Stimulated activated CD8-positive, alpha-beta memory T cell treated with anti-CD3 and anti-CD28 coated beads, Interleukin-4, amount 100 ng/mL, for 4 hours (primary cell): ENCODE results near the gene LRRC4C.

Source experiments
- DNase-seq, 2 donors: peaks; one replicate each; pipeline ENCODE4 v3.0.0-alpha.2; 2020; ENCODE audit warnings: low read depth in 2 of 2, low spot score in 1 of 2

The LRRC4C gene

GRCh38 chr11:41333357-41333756, 126.1 kb downstream of the LRRC4C start:
- no peak for DNase-seq

GRCh38 chr11:41328324-41328723, 131.1 kb downstream of the LRRC4C start:
- DNase-seq, result no peak

GRCh38 chr11:41323446-41323845, 136.0 kb downstream of the LRRC4C start:
- no peak for DNase-seq

- DNase-seq, result no peak
Observed at GRCh38 chr11:41320653-41321052, 138.8 kb downstream of the LRRC4C start.

- no peak for DNase-seq
Observed at GRCh38 chr11:41320238-41320637, 139.2 kb downstream of the LRRC4C start.

GRCh38 chr11:41319434-41319833, 140.0 kb downstream of the LRRC4C start:
- DNase-seq, result no peak

GRCh38 chr11:41316751-41317150, 142.7 kb downstream of the LRRC4C start:
- no peak for DNase-seq

- no peak for DNase-seq
Observed at GRCh38 chr11:41313226-41313625, 146.2 kb downstream of the LRRC4C start.

GRCh38 chr11:41309716-41310115, 149.7 kb downstream of the LRRC4C start:
- DNase-seq, result no peak

- no peak for DNase-seq
Observed at GRCh38 chr11:41309111-41309522, 150.3 kb downstream of the LRRC4C start.

GRCh38 chr11:41308286-41308685, 151.2 kb downstream of the LRRC4C start:
- no peak for DNase-seq

- DNase-seq, result no peak
Observed at GRCh38 chr11:41307296-41308080, 152.0 kb downstream of the LRRC4C start.

GRCh38 chr11:41306431-41306830, 153.0 kb downstream of the LRRC4C start:
- DNase-seq, result no peak

- DNase-seq, result no peak
Observed at GRCh38 chr11:41301023-41301422, 158.4 kb downstream of the LRRC4C start.

- DNase-seq, result no peak
Observed at GRCh38 chr11:41289408-41289807, 170.0 kb downstream of the LRRC4C start.

GRCh38 chr11:41286751-41287150, 172.7 kb downstream of the LRRC4C start:
- no peak for DNase-seq

- no peak for DNase-seq
Observed at GRCh38 chr11:41284354-41284753, 175.1 kb downstream of the LRRC4C start.

GRCh38 chr11:41283191-41283930, 176.1 kb downstream of the LRRC4C start:
- DNase-seq, result no peak

- DNase-seq, result no peak
Observed at GRCh38 chr11:41282395-41282794, 177.1 kb downstream of the LRRC4C start.

- no peak for DNase-seq
Observed at GRCh38 chr11:41281131-41281742, 178.2 kb downstream of the LRRC4C start.

GRCh38 chr11:41274831-41275230, 184.6 kb downstream of the LRRC4C start:
- DNase-seq, result no peak

GRCh38 chr11:41273908-41274307, 185.5 kb downstream of the LRRC4C start:
- DNase-seq, result no peak
